CD1c-positive myeloid dendritic cell (primary cell): ENCODE data around the gene NES.

Source experiments
- DNase-seq: peaks from one replicate; pipeline ENCODE4 v3.0.0-alpha.2; 2016; ENCODE audit errors: extremely low spot score

Gene NES

DNA sequence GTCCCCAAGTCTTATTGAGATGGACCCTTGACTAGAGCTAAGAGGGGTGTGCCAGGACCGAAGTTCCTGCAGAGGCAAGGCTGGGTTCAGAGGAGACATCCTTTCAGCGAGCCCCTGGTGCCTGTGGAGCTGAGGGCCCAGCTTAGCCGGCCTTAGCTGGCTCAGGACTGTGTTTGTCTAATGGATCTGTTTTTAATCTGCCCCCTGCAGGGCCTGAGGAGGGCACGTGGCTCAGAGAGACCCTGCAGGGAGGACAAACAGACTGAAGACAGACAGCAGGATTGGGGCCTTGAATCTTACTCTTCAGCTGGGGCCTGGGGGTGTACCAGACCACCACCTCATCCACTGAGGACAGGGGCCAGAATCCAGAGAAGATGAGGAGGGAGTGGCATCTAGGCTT is 26.5 kb upstream of the NES start:
- DNase-seq: no peak

GRCh38 chr1:156703336-156703735 is 26.1 kb upstream of the NES start:
- no peak for DNase-seq

DNA sequence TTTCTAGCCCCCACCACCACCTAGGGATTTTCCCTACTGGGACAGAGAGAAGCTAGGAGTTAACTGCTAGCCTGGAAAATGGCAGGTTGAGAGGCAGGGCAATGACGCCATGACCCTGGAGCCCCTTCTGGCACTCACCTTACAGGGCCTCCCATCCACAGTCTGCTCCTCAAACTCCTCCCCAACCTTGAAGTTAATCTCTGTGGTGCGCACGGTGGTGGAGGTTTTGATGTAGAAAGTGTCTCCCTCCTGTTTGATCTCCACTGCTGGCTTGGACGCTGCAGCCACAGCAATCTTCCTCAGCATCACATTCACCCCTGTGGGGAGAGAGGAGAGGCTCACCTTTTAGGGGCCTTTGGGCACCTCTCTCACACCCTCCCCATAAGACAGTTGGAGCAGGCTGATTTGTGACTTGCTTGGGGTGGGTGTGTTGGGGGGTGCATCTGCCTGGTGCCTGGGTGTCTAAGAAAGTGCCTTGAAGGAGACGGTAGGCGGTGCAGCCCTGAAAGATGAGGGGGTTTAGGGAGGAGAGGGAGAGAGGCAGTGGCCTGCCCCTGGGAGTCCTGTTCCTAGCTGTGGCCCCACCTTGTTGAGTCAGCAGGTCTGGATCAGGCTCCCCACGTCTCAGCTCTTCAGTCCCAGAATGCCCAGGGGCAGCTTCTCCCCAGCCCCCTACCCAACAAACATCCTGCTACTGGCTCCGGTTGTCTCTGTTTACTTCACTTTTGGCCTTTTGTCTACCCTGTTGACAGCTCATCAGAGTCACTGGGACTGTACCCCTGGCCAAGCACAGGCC is 23.7 kb upstream of the NES start:
- DNase-seq: no peak

DNA sequence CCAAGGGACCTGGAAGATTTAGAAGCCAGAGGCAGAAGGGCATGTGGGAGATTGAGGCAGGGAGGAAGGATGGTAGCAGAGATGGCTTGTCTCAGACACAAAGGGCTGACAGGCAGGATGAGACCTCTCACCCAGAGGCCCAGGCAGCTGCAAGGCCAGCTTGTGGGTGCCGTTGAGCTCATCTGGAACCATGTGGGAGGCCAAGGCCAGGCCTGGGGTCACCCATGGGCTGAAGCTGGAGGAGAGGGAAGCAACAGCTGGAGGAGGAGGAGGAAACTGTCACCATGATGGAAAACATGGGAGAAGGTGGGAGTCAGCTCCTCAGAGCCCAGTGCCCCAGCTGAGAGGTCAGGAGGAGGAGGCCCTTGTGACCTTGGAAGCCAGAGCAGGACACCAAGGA is 21.8 kb upstream of the NES start:
- peak; percentile 59 for DNase-seq

- DNase-seq: no peak
These were observed 20.3 kb upstream of the NES start for GRCh38 chr1:156697481-156697880.

DNA sequence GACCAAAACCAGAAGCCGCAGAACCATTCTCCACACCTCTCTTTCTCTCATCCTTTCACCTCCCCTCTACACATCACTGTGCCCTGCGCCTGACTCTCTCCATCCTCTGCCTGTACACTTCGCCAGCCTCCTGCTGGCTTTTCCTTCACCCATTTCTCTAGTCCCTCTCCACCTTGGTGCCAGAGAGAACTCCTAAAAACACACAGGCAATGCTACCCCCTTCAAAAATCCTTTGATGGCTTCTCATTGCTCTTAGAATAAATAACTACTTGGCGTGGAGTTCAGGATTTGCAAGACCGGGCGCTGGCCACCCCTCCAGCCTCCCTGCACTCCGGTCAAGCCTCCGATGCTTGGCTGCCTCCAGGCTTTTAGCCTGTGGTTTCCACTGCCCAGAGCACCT is 19.5 kb upstream of the NES start:
- DNase-seq: no peak

GRCh38 chr1:156694690-156694962 is 17.4 kb upstream of the NES start:
- no peak for DNase-seq

DNA sequence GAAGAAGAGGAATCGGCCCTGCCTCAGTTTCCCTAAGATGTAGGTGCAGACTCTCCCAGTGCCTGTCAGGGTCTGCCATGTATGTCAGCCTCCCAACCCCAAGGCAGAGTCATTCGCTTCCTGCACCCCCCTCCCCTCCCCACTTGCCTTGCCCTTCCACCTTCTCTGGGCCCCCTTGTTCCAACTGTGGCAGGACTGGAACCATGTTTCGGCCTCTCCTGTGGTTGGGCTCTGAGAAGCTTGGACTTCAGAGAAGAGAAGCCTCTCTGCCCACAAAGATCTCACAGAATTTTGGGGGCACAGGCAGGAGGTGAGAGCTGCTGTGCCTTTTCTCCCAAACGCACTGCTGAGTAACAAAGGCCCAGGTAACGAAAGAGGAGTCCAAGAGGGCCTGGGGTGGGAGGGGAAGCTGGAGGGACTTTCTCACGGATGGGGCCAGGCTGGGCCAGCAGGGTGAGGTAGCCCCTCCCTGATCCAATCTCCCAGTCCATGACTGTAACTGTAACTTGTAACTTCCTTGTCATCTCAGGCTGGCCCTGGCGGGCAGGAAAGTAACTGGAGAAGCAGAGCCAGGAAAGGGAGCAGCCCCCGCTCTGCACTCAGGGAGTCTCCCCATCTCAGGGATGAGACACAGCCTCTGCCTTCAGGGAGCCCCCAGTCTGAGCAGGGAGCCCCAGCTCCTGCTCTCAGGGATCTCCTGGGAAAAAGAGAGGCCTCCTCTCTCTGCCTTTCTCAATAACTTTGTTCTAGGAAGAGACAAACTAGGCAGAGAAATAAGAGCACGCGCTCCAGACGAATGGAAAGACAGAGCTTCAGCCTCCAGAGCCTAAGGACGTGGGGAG is 16.9 kb upstream of the NES start:
- DNase-seq: peak; percentile 22

DNA sequence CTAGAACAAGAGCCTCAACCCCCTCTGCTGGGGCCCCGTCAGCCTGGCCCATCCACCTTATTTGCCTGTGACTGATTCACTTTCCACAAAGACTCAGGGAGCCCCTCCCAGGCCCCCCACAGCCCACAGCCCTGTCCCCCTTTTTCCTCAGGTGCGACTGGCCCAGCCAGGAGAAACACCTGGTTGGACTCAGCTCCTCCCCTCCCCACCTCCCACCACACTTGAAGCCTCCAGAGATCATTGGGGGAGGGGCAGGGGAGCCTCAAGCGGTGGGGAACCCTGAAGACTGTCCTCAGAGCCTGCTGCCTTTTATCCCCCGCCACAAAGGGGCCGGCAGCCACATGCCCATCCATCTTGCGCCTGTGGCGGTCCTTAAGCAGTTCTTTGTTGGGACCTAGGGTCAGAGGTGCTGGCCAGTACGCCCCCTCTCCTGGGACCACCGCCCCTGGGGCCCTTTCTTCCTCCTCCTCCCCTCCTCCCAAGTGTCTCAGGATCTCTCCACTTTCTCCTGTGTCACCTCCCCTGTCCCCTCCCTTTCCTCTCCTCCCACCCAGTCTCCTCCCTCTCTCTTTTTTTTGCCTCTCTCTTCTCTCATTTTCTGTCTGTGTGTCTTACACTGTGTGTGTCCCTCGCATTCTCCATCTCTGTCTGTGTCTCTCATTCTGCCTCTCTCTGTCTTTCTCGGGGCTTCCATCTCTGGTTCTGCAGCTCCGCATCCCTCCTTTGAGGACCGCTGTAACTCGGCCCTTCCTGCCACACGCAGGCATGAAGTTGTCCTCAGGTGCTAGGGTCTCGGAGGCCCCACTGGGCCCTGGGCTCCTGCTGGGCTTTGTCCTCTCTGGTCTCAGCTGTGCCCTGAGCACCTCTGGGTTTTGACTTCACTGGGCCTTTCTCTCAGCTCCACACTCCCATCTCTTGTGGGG is 16.0 kb upstream of the NES start:
- no peak for DNase-seq

DNA sequence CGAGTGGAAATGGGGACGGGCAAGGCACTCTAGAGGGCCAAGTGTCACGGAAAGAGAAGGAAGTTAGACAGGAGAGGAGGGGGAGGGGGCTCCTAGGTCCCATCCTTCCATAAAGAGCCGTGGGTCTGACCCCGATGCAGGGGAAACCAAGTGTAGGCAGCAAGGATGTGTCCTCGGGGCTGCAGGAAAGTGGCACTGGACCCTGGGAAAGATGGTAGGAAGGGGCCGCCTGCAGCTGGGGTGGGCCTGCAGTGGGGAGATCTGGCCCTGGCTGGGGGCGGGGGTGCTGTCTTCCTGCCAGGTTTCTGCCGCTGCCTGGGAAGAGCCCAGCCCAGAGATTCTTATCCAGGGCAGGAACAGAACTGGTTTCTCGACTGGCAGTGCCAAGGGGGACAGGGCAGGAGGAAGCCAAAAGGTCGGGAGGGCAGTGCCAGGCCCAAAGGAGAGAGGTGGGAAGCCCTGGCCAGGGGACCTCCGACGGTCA is 15.3 kb upstream of the NES start:
- no peak for DNase-seq

DNA sequence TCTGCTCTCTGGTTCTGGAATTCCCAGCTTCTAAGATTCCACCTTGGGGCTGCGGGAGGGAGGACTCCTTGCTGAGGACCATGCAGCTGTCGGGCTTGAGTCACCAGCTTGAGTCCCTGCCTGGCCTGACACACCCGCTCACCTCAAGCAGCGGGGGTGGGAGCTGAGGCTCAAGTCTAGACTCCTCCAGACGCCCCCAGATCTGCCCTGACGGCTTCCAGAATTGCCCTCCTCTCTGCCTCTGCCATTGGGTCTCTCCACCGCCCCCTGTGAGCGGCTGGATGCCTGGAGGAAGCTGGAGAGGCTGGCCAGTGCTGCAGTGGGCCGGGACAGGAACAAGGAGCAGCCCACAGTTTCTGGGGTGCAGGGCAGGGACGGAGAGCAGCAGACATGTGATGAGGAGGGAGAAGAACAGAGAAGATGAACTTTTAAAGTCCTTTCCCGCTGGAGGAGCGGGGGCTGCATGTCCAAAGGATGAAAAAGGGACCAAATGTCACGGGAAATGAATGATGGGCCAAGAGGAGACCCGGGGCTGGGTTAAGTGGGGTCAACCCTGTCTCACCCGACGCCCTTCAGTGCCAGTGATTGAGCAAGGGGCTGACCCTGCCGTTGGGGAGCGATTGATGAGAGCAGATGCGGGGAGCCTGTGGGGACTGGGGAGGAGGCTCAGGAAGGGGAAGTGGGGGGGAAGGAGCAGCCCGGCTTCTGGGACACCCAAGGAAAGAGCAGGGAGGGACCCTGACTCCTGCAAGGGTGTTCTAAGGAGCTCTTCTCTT is 14.6 kb upstream of the NES start:
- DNase-seq: peak; percentile 89

GRCh38 chr1:156691191-156691590 is 14.0 kb upstream of the NES start:
- DNase-seq: no peak

GRCh38 chr1:156690675-156691036 is 13.4 kb upstream of the NES start:
- DNase-seq: peak; percentile 42

GRCh38 chr1:156689953-156690674 is 12.9 kb upstream of the NES start:
- peak; percentile 57 for DNase-seq

DNA sequence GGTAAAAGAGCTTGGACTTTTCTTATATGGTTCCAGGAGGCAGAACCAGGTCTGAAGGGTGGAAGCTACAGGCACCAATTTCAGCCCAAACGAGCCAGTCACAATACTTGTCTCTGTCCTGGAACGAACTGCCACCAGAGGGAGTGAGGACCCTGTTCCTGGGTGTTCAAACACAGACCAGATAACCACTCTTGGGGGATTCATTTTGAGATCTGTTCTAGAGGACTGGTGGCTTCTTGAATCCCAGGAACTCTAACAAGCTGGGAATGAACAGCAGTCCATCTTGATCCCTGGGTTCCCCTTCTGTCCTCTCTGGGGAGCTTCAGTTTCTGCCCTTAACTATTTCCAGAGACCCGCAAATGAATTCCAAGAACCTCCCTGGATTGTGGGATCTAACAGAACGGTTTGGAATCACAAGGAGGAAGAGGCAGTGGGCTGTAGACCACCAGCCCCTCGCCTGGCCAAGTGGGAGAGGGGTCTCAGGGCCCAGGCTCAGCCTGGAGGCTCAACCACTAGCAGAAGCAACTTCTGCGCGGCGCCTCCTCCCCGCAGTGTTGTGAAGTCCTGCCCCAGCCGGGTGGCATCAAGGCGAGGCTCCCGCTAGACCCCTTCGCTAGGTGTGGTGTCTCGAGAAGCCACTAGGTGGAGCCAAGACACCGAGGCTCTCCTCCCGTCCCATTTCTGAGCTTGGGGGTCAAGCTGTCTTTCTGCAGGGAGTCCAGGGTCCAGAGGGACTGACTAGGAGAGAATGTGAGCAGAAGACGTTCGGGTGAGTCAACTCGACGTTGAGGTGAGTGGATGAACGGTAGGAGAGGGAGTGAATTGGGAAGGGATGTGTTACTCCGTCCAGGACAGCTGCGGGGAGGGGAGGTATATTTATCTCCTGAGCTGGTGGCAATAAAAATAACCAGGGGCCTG is 12.1 kb upstream of the NES start:
- DNase-seq: peak; percentile 84

GRCh38 chr1:156684227-156684782 is 7.1 kb upstream of the NES start:
- peak; percentile 52 for DNase-seq

GRCh38 chr1:156682166-156682890 is 5.1 kb upstream of the NES start:
- no peak for DNase-seq

DNA sequence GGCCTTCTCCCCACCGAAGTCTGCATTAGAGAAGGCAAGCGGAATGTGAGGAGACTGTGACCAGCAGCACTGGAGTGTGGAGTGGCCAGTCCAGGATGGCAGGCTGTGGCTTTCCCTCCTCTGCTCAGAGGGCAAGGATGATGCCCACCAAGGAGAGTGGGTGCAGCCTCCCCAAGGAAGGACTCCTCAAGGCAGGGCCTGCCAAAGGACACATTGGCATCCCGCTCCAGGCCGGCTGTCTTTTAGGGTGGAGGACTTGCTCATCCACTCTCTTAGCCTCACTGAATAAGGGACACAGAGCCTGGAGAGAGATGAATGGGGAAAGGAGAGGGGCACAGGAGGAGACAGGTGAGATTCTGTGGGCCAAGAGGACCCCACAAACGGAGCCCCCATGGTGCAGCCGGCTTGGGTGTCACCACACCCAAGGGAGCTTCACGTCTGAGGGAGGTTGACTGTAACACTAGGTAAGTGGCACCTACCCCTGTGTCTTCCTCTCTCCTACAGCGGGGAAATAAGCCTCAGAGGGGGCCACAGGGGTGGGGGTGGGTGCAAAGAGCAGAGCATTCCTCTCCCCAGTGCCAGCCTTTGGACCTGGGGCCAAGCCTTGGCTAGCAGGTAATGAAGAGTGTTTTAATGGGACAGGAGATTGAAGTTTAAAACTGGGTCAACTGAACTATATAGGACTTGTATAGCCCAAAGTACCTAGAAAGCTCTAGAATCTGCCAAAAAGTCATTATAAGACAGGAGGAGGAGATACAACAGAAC is 4.2 kb upstream of the NES start:
- no peak for DNase-seq
